ENCODE results near the gene FPR1. TPM values are rescaled to one million over a fixed set of nuclear protein-coding genes. Genes with fewer than 3 reads are reported as not detected.

The FPR1 gene
- total and polyA plus RNA-seq, 2 of the 8 experiments (the other 6 are each of a cell fraction or from before 2014, with no cell fraction given): 0.11 TPM; not detected in 1

DNA sequence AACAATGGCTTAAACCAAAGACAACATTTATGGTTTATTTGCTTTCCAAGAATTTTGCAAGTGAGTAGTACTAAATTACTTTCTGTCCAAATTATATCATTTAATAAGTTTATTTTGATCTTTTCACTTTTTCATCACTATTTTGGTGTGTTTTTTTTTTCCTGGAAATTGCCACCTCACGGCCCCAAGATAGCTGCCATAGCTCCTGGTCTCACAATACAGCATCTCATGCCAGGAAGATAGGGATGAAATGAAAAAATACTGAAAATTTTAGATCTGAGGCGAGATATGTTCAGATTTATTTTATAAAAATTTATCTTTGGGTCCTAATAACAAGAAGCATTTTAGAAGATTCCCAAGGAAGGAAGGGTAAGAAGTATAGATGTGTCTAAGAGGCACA is 36.4 kb upstream of the FPR1 start (continued):
- TF ChIP-seq, protein P1, sequence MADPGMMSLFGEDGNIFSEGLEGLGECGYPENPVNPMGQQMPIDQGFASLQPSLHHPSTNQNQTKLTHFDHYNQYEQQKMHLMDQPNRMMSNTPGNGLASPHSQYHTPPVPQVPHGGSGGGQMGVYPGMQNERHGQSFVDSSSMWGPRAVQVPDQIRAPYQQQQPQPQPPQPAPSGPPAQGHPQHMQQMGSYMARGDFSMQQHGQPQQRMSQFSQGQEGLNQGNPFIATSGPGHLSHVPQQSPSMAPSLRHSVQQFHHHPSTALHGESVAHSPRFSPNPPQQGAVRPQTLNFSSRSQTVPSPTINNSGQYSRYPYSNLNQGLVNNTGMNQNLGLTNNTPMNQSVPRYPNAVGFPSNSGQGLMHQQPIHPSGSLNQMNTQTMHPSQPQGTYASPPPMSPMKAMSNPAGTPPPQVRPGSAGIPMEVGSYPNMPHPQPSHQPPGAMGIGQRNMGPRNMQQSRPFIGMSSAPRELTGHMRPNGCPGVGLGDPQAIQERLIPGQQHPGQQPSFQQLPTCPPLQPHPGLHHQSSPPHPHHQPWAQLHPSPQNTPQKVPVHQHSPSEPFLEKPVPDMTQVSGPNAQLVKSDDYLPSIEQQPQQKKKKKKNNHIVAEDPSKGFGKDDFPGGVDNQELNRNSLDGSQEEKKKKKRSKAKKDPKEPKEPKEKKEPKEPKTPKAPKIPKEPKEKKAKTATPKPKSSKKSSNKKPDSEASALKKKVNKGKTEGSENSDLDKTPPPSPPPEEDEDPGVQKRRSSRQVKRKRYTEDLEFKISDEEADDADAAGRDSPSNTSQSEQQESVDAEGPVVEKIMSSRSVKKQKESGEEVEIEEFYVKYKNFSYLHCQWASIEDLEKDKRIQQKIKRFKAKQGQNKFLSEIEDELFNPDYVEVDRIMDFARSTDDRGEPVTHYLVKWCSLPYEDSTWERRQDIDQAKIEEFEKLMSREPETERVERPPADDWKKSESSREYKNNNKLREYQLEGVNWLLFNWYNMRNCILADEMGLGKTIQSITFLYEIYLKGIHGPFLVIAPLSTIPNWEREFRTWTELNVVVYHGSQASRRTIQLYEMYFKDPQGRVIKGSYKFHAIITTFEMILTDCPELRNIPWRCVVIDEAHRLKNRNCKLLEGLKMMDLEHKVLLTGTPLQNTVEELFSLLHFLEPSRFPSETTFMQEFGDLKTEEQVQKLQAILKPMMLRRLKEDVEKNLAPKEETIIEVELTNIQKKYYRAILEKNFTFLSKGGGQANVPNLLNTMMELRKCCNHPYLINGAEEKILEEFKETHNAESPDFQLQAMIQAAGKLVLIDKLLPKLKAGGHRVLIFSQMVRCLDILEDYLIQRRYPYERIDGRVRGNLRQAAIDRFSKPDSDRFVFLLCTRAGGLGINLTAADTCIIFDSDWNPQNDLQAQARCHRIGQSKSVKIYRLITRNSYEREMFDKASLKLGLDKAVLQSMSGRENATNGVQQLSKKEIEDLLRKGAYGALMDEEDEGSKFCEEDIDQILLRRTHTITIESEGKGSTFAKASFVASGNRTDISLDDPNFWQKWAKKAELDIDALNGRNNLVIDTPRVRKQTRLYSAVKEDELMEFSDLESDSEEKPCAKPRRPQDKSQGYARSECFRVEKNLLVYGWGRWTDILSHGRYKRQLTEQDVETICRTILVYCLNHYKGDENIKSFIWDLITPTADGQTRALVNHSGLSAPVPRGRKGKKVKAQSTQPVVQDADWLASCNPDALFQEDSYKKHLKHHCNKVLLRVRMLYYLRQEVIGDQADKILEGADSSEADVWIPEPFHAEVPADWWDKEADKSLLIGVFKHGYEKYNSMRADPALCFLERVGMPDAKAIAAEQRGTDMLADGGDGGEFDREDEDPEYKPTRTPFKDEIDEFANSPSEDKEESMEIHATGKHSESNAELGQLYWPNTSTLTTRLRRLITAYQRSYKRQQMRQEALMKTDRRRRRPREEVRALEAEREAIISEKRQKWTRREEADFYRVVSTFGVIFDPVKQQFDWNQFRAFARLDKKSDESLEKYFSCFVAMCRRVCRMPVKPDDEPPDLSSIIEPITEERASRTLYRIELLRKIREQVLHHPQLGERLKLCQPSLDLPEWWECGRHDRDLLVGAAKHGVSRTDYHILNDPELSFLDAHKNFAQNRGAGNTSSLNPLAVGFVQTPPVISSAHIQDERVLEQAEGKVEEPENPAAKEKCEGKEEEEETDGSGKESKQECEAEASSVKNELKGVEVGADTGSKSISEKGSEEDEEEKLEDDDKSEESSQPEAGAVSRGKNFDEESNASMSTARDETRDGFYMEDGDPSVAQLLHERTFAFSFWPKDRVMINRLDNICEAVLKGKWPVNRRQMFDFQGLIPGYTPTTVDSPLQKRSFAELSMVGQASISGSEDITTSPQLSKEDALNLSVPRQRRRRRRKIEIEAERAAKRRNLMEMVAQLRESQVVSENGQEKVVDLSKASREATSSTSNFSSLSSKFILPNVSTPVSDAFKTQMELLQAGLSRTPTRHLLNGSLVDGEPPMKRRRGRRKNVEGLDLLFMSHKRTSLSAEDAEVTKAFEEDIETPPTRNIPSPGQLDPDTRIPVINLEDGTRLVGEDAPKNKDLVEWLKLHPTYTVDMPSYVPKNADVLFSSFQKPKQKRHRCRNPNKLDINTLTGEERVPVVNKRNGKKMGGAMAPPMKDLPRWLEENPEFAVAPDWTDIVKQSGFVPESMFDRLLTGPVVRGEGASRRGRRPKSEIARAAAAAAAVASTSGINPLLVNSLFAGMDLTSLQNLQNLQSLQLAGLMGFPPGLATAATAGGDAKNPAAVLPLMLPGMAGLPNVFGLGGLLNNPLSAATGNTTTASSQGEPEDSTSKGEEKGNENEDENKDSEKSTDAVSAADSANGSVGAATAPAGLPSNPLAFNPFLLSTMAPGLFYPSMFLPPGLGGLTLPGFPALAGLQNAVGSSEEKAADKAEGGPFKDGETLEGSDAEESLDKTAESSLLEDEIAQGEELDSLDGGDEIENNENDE (IDR thresholded peaks at IDR 0.05; ENCODE audit: insufficient replicate concordance, low read length): no peak
- no peak for TF ChIP-seq JUND (IDR thresholded peaks at IDR 0.05; ENCODE audit: low read length)
- TF ChIP-seq CREB1 (IDR thresholded peaks at IDR 0.05): no peak
